Airway epithelial cell (primary cell): ENCODE results near the gene GCG. TPM values are rescaled to one million over a fixed set of nuclear protein-coding genes. Genes with fewer than 3 reads are reported as not detected.

Experiments used
- total RNA-seq: library from RNA; depleted of rRNA; stranded (reverse); fragments of >200 nt; gene quantifications from 2 replicates; pipeline ENCODE4 v1.2.3, GENCODE V29; 2015

GCG gene
- total RNA-seq, result not detected in 2 replicates

GRCh38 chr2:162152147-162152546, at the start of gene GCG:
GCG (minus strand) TSS chr2:162152247; CDS start chr2:162149178, 3,069 bp downstream.

Other genes starting within 250 kb of the GCG start
- 0.35 and 0.60 TPM in 2 replicates for gene DPP4, start 78.0 kb downstream of the GCG start, total RNA-seq
- gene FAP, start 91.2 kb upstream of the GCG start, total RNA-seq, result 3.2 and 4.3 TPM in 2 replicates
- gene IFIH1, start 166.4 kb upstream of the GCG start, total RNA-seq, result 5.2 and 8.0 TPM in 2 replicates
- gene GCA, start 191.9 kb upstream of the GCG start, total RNA-seq, result 7.1 TPM in 2 replicates